ENCODE results near the gene MYBPH. TPM values are rescaled to one million over a fixed set of nuclear protein-coding genes. Genes with fewer than 3 reads are reported as not detected.

The MYBPH gene
- total RNA-seq, 1 experiment from 2014 or later, result not detected

GRCh38 chr1:203202431-203203245 is 27.0 kb upstream of the MYBPH start:
- Histone ChIP-seq H3K27ac (ENCODE audit: low read depth, low read length, poor library complexity, severe bottlenecking) (no peak overlapping the region), H3K9me3 (ENCODE audit: low read depth, low read length, poor library complexity, severe bottlenecking) (no peaks in the 10 kb centered on the region), H3K36me3 (ENCODE audit: insufficient read depth, low read length, poor library complexity, severe bottlenecking) (no peaks in the 10 kb centered on the region), H3K27me3 (replicated peaks; ENCODE audit: insufficient read depth, low read depth, low read length, poor library complexity) (no peaks in the 10 kb centered on the region), H3K4me1 (ENCODE audit: insufficient read depth, low read length, poor library complexity, severe bottlenecking) (peaks cover 18% of the 10 kb centered on the region), H3K4me3 (ENCODE audit: low read depth, low read length, poor library complexity, severe bottlenecking) (no peak overlapping the region)
- ChIA-PET POLR2A (ENCODE audit: low non-redundant PET) (no interaction called here), CTCF (no interaction called here)
- intact Hi-C loops (cut with micrococcal nuclease; ENCODE audit: unreplicated experiment), result no loop called here
- DNase-seq (ENCODE audit: low spot score), result no peak
- TF ChIP-seq CTCF (conservative IDR thresholded peaks at IDR 0.05; ENCODE audit: low read depth, low read length), result no peak
- no peak for TF ChIP-seq EZH2 (IDR thresholded peaks at IDR 0.05; ENCODE audit: borderline replicate concordance, low read depth, low read length, poor library complexity, severe bottlenecking)
- no TSS peak for BruUV-seq (replicated peaks)

GRCh38 chr1:203201516-203202205 is 26.0 kb upstream of the MYBPH start:
- CTCF ChIA-PET, result no interaction called here
- no TSS peak for BruUV-seq (replicated peaks)
- H3K27me3 ChIP-seq (replicated peaks; ENCODE audit: insufficient read depth, low read depth, low read length, poor library complexity), result no peaks in the 10 kb centered on the region

GRCh38 chr1:203200916-203201315 is 25.3 kb upstream of the MYBPH start:
- intact Hi-C loops (cut with micrococcal nuclease; ENCODE audit: unreplicated experiment), result no loop called here
- DNase-seq (ENCODE audit: low spot score), result no peak
- no TSS peak for BruUV-seq (replicated peaks)
- H3K4me1 ChIP-seq (ENCODE audit: insufficient read depth, low read length, poor library complexity, severe bottlenecking), result peaks cover 6% of the 10 kb centered on the region
- H3K4me3 ChIP-seq (ENCODE audit: low read depth, low read length, poor library complexity, severe bottlenecking), result no peak overlapping the region
- CTCF ChIA-PET, result no interaction called here
- POLR2A ChIA-PET (ENCODE audit: low non-redundant PET), result no interaction called here
- no peaks in the 10 kb centered on the region for H3K36me3 ChIP-seq (ENCODE audit: insufficient read depth, low read length, poor library complexity, severe bottlenecking)
- H3K27ac ChIP-seq (ENCODE audit: low read depth, low read length, poor library complexity, severe bottlenecking), result no peak overlapping the region
- no peaks in the 10 kb centered on the region for H3K9me3 ChIP-seq (ENCODE audit: low read depth, low read length, poor library complexity, severe bottlenecking)
- TF ChIP-seq EZH2 (IDR thresholded peaks at IDR 0.05; ENCODE audit: borderline replicate concordance, low read depth, low read length, poor library complexity, severe bottlenecking) (no peak), CTCF (conservative IDR thresholded peaks at IDR 0.05; ENCODE audit: low read depth, low read length) (no peak)
- H3K27me3 ChIP-seq (replicated peaks; ENCODE audit: insufficient read depth, low read depth, low read length, poor library complexity), result no peaks in the 10 kb centered on the region

More at GRCh38 chr1:203201516-203202205, 26.0 kb upstream of the MYBPH start:
- DNase-seq (ENCODE audit: low spot score), result no peak
- intact Hi-C loops (cut with micrococcal nuclease; ENCODE audit: unreplicated experiment), result no loop called here
- peaks cover 13% of the 10 kb centered on the region for H3K4me1 ChIP-seq (ENCODE audit: insufficient read depth, low read length, poor library complexity, severe bottlenecking)
- no peak overlapping the region for H3K4me3 ChIP-seq (ENCODE audit: low read depth, low read length, poor library complexity, severe bottlenecking)
- no peak for TF ChIP-seq EZH2 (IDR thresholded peaks at IDR 0.05; ENCODE audit: borderline replicate concordance, low read depth, low read length, poor library complexity, severe bottlenecking)
- no peak for TF ChIP-seq CTCF (conservative IDR thresholded peaks at IDR 0.05; ENCODE audit: low read depth, low read length)
- no peaks in the 10 kb centered on the region for H3K9me3 ChIP-seq (ENCODE audit: low read depth, low read length, poor library complexity, severe bottlenecking)
- H3K36me3 ChIP-seq (ENCODE audit: insufficient read depth, low read length, poor library complexity, severe bottlenecking), result no peaks in the 10 kb centered on the region
- H3K27ac ChIP-seq (ENCODE audit: low read depth, low read length, poor library complexity, severe bottlenecking), result no peak overlapping the region
- POLR2A ChIA-PET (ENCODE audit: low non-redundant PET), result no interaction called here
